Measurements from ENCODE around the gene KLHL29. TPM values are rescaled to one million over a fixed set of nuclear protein-coding genes. Genes with fewer than 3 reads are reported as not detected.

Gene KLHL29
- total RNA-seq, 3 donors from 2014 or later = 2.6 to 13.0 (median 5.5) TPM

GRCh38 chr2:23757686-23758433 lies 372.9 kb downstream of the KLHL29 start:
- Histone ChIP-seq H3K36me3 (ENCODE audit: low read depth) (no peaks in the 10 kb centered on the region), H3K4me1 (ENCODE audit: low read depth) (no peaks in the 10 kb centered on the region), H3K4me3 (no peak overlapping the region), H3K9me3 (no peaks in the 10 kb centered on the region)
- TF ChIP-seq CTCF (IDR thresholded peaks at IDR 0.05) = no peak
- DNase-seq = no peak
- peak; percentile 89 for ATAC-seq
- intact Hi-C loops (cut with DNase I, micrococcal nuclease) = no loop called here
